HG03442 (cell line): ENCODE measurements around the gene FIBCD1.

Source experiments
- ATAC-seq: cut with Tn5 transposase; IDR thresholded peaks from one replicate; pipeline ENCODE4 v1.9.1; 2021; ENCODE audit warnings: mild to moderate bottlenecking, moderate library complexity; ENCODE audit not compliant: unreplicated experiment

FIBCD1 gene

GRCh38 chr9:130884111-130884531, 54.9 kb downstream of the FIBCD1 start:
- no peak for ATAC-seq

GRCh38 chr9:130883479-130883878, 55.6 kb downstream of the FIBCD1 start:
- no peak for ATAC-seq

GRCh38 chr9:130882696-130883225, 56.3 kb downstream of the FIBCD1 start:
- ATAC-seq = no peak

- ATAC-seq = no peak
Measured at GRCh38 chr9:130881516-130881915, 57.5 kb downstream of the FIBCD1 start.

- no peak for ATAC-seq
Measured at GRCh38 chr9:130880599-130881220, 58.3 kb downstream of the FIBCD1 start.

GRCh38 chr9:130879863-130880411, 59.1 kb downstream of the FIBCD1 start:
- no peak for ATAC-seq

GRCh38 chr9:130878295-130878694, 60.8 kb downstream of the FIBCD1 start:
- ATAC-seq = no peak

GRCh38 chr9:130877300-130877699, 61.7 kb downstream of the FIBCD1 start:
- no peak for ATAC-seq

GRCh38 chr9:130874783-130875182, 64.3 kb downstream of the FIBCD1 start:
- ATAC-seq = no peak

- ATAC-seq = no peak
Measured at GRCh38 chr9:130873966-130874365, 65.1 kb downstream of the FIBCD1 start.

- no peak for ATAC-seq
Measured at GRCh38 chr9:130872912-130873503, 66.0 kb downstream of the FIBCD1 start.

GRCh38 chr9:130872508-130872907, 66.5 kb downstream of the FIBCD1 start:
- ATAC-seq = no peak

GRCh38 chr9:130872093-130872492, 67.0 kb downstream of the FIBCD1 start:
- ATAC-seq = no peak

GRCh38 chr9:130871395-130872062, 67.5 kb downstream of the FIBCD1 start:
- ATAC-seq = no peak

- peak; percentile 77 for ATAC-seq
Measured at GRCh38 chr9:130870491-130871381, 68.3 kb downstream of the FIBCD1 start.

GRCh38 chr9:130869250-130869649, 69.8 kb downstream of the FIBCD1 start:
- ATAC-seq = no peak

GRCh38 chr9:130868230-130868629, 70.8 kb downstream of the FIBCD1 start:
- ATAC-seq = no peak

GRCh38 chr9:130867556-130867955, 71.5 kb downstream of the FIBCD1 start:
- no peak for ATAC-seq

- no peak for ATAC-seq
Measured at GRCh38 chr9:130866474-130866965, 72.5 kb downstream of the FIBCD1 start.

- no peak for ATAC-seq
Measured at GRCh38 chr9:130865921-130866320, 73.1 kb downstream of the FIBCD1 start.

GRCh38 chr9:130864541-130864940, 74.5 kb downstream of the FIBCD1 start:
- no peak for ATAC-seq
